Stimulated activated CD8-positive, alpha-beta memory T cell treated with anti-CD3 and anti-CD28 coated beads, Interleukin-4, amount 100 ng/mL, for 4 hours (primary cell): ENCODE data around the gene MICALL2.
A peak's percentile ranks its signal among the peaks of the same experiment; 100 is the strongest.

Experiments
- DNase-seq, 2 donors: peaks; one replicate each; pipeline ENCODE4 v3.0.0-alpha.2; 2020; ENCODE audit warnings: low read depth in 2 of 2, low spot score in 1 of 2

The MICALL2 gene

GRCh38 chr7:1458683-1459511 is at the start of gene MICALL2:
TSS of gene MICALL2 (minus strand) at chr7:1459470. CDS start at chr7:1459326, 144 bp downstream.
- DNase-seq = no peak

- DNase-seq = no peak
These were observed 49.0 kb upstream of the MICALL2 start for GRCh38 chr7:1508277-1508758.

- DNase-seq = no peak
These were observed 46.7 kb upstream of the MICALL2 start for GRCh38 chr7:1505731-1506550.

- DNase-seq = peak; percentile 69 to 81
These were observed 44.8 kb upstream of the MICALL2 start, which contains the start of gene INTS1 for GRCh38 chr7:1503816-1504775. TSS of gene INTS1 (minus strand) at chr7:1504389. CDS start at chr7:1503960, 429 bp downstream.

- no peak for DNase-seq
These were observed 44.1 kb upstream of the MICALL2 start for GRCh38 chr7:1503390-1503789.

- DNase-seq = no peak
These were observed 43.6 kb upstream of the MICALL2 start for GRCh38 chr7:1502845-1503244.

GRCh38 chr7:1501487-1502270 is 42.4 kb upstream of the MICALL2 start:
- no peak for DNase-seq

- DNase-seq = no peak
These were observed 41.0 kb upstream of the MICALL2 start for GRCh38 chr7:1500064-1500807.

GRCh38 chr7:1499367-1500029 is 40.2 kb upstream of the MICALL2 start:
- no peak for DNase-seq

- no peak for DNase-seq
These were observed 39.4 kb upstream of the MICALL2 start for GRCh38 chr7:1498370-1499305.

GRCh38 chr7:1497293-1497927 is 38.1 kb upstream of the MICALL2 start:
- DNase-seq = no peak

- DNase-seq = no peak
These were observed 37.4 kb upstream of the MICALL2 start for GRCh38 chr7:1496531-1497292.

GRCh38 chr7:1495564-1496242 is 36.4 kb upstream of the MICALL2 start:
- no peak for DNase-seq

GRCh38 chr7:1494866-1495563 is 35.7 kb upstream of the MICALL2 start:
- no peak for DNase-seq

- no peak for DNase-seq
These were observed 35.2 kb upstream of the MICALL2 start for GRCh38 chr7:1494447-1494846.
